Vagina (tissue), 2 donors: ENCODE results near the gene ZNF638. TPM values are rescaled to one million over a fixed set of nuclear protein-coding genes. Genes with fewer than 3 reads are reported as not detected.
A peak's percentile ranks its signal among the peaks of the same experiment; 100 is the strongest.

Experiments used
- DNase-seq, 2 donors: peaks; one replicate each; pipeline ENCODE4 v3.0.0-alpha.2; 2017; ENCODE audit errors: extremely low spot score in 2 of 2
- H3K27ac ChIP-seq: fragments of 200-600 bp; sonication (generic); one replicate; pipeline ENCODE4 v1.5.1; 2019
- H3K27me3 ChIP-seq: fragments of 200-600 bp; sonication (generic); one replicate; pipeline ENCODE4 v1.5.1; 2019
- H3K36me3 ChIP-seq, 2 donors: fragments of 200-600 bp; sonication (generic); one replicate each; pipeline ENCODE4 v1.5.1; 2017 to 2019
- H3K4me1 ChIP-seq: fragments of 200-600 bp; sonication (generic); one replicate; pipeline ENCODE4 v1.5.1; 2019
- H3K4me3 ChIP-seq, 2 donors: fragments of 200-600 bp; sonication (generic); 1 replicate in 1 of 2; 2 replicates in 1 of 2; pipeline ENCODE4 v1.5.1; 2016 to 2019
- H3K9me3 ChIP-seq: fragments of 200-600 bp; sonication (generic); one replicate; pipeline ENCODE4 v1.5.1; 2019
- CTCF ChIP-seq, 3 experiments: fragments of 450-650 bp in 2 of 3; fragments of 200-600 bp in 1 of 3; sonication (generic) in 1 of 3; IDR thresholded peaks; one replicate each; pipeline ENCODE4 v1.5.1; 2017 to 2019; ENCODE audit warnings: antibody characterized with exemption in 3 of 3, mild to moderate bottlenecking in 2 of 3, moderate library complexity in 2 of 3
- POLR2A ChIP-seq, 2 donors: fragments of 450-650 bp; IDR thresholded peaks; one replicate each; pipeline ENCODE4 v1.6.1; 2017; ENCODE audit warnings: antibody characterized with exemption in 2 of 2, mild to moderate bottlenecking in 2 of 2, moderate library complexity in 2 of 2
- POLR2AphosphoS5 ChIP-seq, 2 donors: sonication (generic); formaldehyde crosslinking; IDR thresholded peaks; one replicate each; pipeline ENCODE4 v1.9.0; 2017; ENCODE audit warnings: antibody characterized with exemption in 2 of 2, mild to moderate bottlenecking in 2 of 2, low read depth in 1 of 2; ENCODE audit not compliant: insufficient read depth in 1 of 2
- intact Hi-C: fragments of 100-400 bp; cut with DNase I; formaldehyde crosslinking; loops from one replicate; pipeline ENCODE4 v1.15.1; 2023
- total RNA-seq: library from RNA; depleted of rRNA; stranded (reverse); fragments of >200 nt; gene quantifications from one replicate; pipeline ENCODE4 v1.2.3, GENCODE V29; 2016

Gene ZNF638
- total RNA-seq, 1 donor from 2014 or later, result 139 TPM

- no peak for TF ChIP-seq POLR2A (IDR thresholded peaks at IDR 0.05)
- no peak for TF ChIP-seq CTCF (IDR thresholded peaks at IDR 0.05)
- TF ChIP-seq POLR2AphosphoS5 (IDR thresholded peaks at IDR 0.05; ENCODE audit: insufficient read depth in 1 of 2, low read depth in 1 of 2), result no peak
- no peaks in the 10 kb centered on the region for H3K27me3 ChIP-seq
- H3K4me3 ChIP-seq, result no peak overlapping the region
- H3K4me1 ChIP-seq, result no peaks in the 10 kb centered on the region
- DNase-seq, result no peak
- H3K9me3 ChIP-seq, result no peaks in the 10 kb centered on the region
- intact Hi-C loops, result no loop called here
- H3K36me3 ChIP-seq, result no peaks in the 10 kb centered on the region
- H3K27ac ChIP-seq, result no peak overlapping the region
Measured at GRCh38 chr2:71285706-71286105, 45.9 kb upstream of the ZNF638 start.

- Histone ChIP-seq H3K4me1 (no peaks in the 10 kb centered on the region), H3K27ac (no peak overlapping the region), H3K27me3 (no peaks in the 10 kb centered on the region), H3K36me3 (no peaks in the 10 kb centered on the region), H3K4me3 (no peak overlapping the region), H3K9me3 (no peaks in the 10 kb centered on the region)
- DNase-seq, result no peak
- TF ChIP-seq POLR2A (IDR thresholded peaks at IDR 0.05), result no peak
- TF ChIP-seq POLR2AphosphoS5 (IDR thresholded peaks at IDR 0.05; ENCODE audit: insufficient read depth in 1 of 2, low read depth in 1 of 2), result no peak
- TF ChIP-seq CTCF (IDR thresholded peaks at IDR 0.05), result no peak
- intact Hi-C loops, result no loop called here
Measured at GRCh38 chr2:71291398-71291797, 40.2 kb upstream of the ZNF638 start.

GRCh38 chr2:71292159-71292558 is 39.4 kb upstream of the ZNF638 start:
- Histone ChIP-seq H3K9me3 (no peaks in the 10 kb centered on the region), H3K36me3 (no peaks in the 10 kb centered on the region), H3K4me3 (no peak overlapping the region), H3K27me3 (no peaks in the 10 kb centered on the region), H3K27ac (no peak overlapping the region), H3K4me1 (no peaks in the 10 kb centered on the region)
- no peak for DNase-seq
- TF ChIP-seq POLR2AphosphoS5 (IDR thresholded peaks at IDR 0.05; ENCODE audit: insufficient read depth in 1 of 2, low read depth in 1 of 2), result no peak
- intact Hi-C loops, result no loop called here

GRCh38 chr2:71298914-71299313 is 32.7 kb upstream of the ZNF638 start:
- H3K27ac ChIP-seq, result no peak overlapping the region
- H3K9me3 ChIP-seq, result no peaks in the 10 kb centered on the region
- no peaks in the 10 kb centered on the region for H3K4me1 ChIP-seq
- H3K36me3 ChIP-seq, result no peaks in the 10 kb centered on the region
- H3K4me3 ChIP-seq, result no peak overlapping the region
- intact Hi-C loops, result loop anchor here (5.0 kb wide), 1 partner anchor 213 kb away; no protein-coding TSS in a partner anchor
- H3K27me3 ChIP-seq, result no peaks in the 10 kb centered on the region
- DNase-seq, result no peak
- TF ChIP-seq POLR2A (IDR thresholded peaks at IDR 0.05) (no peak), POLR2AphosphoS5 (IDR thresholded peaks at IDR 0.05; ENCODE audit: insufficient read depth in 1 of 2, low read depth in 1 of 2) (no peak), CTCF (IDR thresholded peaks at IDR 0.05) (no peak)

GRCh38 chr2:71299507-71299906 is 32.1 kb upstream of the ZNF638 start:
- no peak for DNase-seq
- TF ChIP-seq CTCF (IDR thresholded peaks at IDR 0.05) (peak; percentile 42 to 50 (median 48)), POLR2A (IDR thresholded peaks at IDR 0.05) (no peak), POLR2AphosphoS5 (IDR thresholded peaks at IDR 0.05; ENCODE audit: insufficient read depth in 1 of 2, low read depth in 1 of 2) (peak in 1 of 2 donors; percentile 19)
- Histone ChIP-seq H3K27ac (no peak overlapping the region), H3K9me3 (no peaks in the 10 kb centered on the region), H3K4me1 (no peaks in the 10 kb centered on the region), H3K4me3 (no peak overlapping the region), H3K36me3 (no peaks in the 10 kb centered on the region), H3K27me3 (no peaks in the 10 kb centered on the region)
- intact Hi-C loops, result loop anchor here (5.0 kb wide), 1 partner anchor 213 kb away; no protein-coding TSS in a partner anchor
